Measurements from ENCODE around the gene TRPM4. TPM values are rescaled to one million over a fixed set of nuclear protein-coding genes. Genes with fewer than 3 reads are reported as not detected.

Gene TRPM4
- total and polyA plus RNA-seq, 2 experiments from 2014 or later, result 16.5 to 25.7 TPM

DNA sequence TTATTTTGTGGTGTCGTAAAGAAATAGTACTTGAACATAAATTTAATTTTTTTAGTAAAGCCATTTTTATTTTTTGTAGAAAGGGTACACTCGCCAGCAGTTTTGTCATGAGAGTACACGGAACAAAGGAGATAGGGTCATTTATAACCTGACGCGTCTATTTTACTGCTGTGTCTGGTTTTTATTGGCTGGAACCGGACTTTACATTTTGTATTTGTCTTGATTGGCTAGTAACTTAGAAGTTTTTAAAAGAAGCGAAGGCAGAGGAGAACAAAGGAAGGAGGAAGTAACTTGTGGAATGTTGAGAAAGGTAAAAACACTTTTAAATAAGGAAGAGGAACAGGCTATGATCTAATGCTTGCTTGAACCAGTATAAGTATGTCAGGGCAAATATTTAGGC lies 43.5 kb downstream of the TRPM4 start (continued):
- TF ChIP-seq, protein P1, sequence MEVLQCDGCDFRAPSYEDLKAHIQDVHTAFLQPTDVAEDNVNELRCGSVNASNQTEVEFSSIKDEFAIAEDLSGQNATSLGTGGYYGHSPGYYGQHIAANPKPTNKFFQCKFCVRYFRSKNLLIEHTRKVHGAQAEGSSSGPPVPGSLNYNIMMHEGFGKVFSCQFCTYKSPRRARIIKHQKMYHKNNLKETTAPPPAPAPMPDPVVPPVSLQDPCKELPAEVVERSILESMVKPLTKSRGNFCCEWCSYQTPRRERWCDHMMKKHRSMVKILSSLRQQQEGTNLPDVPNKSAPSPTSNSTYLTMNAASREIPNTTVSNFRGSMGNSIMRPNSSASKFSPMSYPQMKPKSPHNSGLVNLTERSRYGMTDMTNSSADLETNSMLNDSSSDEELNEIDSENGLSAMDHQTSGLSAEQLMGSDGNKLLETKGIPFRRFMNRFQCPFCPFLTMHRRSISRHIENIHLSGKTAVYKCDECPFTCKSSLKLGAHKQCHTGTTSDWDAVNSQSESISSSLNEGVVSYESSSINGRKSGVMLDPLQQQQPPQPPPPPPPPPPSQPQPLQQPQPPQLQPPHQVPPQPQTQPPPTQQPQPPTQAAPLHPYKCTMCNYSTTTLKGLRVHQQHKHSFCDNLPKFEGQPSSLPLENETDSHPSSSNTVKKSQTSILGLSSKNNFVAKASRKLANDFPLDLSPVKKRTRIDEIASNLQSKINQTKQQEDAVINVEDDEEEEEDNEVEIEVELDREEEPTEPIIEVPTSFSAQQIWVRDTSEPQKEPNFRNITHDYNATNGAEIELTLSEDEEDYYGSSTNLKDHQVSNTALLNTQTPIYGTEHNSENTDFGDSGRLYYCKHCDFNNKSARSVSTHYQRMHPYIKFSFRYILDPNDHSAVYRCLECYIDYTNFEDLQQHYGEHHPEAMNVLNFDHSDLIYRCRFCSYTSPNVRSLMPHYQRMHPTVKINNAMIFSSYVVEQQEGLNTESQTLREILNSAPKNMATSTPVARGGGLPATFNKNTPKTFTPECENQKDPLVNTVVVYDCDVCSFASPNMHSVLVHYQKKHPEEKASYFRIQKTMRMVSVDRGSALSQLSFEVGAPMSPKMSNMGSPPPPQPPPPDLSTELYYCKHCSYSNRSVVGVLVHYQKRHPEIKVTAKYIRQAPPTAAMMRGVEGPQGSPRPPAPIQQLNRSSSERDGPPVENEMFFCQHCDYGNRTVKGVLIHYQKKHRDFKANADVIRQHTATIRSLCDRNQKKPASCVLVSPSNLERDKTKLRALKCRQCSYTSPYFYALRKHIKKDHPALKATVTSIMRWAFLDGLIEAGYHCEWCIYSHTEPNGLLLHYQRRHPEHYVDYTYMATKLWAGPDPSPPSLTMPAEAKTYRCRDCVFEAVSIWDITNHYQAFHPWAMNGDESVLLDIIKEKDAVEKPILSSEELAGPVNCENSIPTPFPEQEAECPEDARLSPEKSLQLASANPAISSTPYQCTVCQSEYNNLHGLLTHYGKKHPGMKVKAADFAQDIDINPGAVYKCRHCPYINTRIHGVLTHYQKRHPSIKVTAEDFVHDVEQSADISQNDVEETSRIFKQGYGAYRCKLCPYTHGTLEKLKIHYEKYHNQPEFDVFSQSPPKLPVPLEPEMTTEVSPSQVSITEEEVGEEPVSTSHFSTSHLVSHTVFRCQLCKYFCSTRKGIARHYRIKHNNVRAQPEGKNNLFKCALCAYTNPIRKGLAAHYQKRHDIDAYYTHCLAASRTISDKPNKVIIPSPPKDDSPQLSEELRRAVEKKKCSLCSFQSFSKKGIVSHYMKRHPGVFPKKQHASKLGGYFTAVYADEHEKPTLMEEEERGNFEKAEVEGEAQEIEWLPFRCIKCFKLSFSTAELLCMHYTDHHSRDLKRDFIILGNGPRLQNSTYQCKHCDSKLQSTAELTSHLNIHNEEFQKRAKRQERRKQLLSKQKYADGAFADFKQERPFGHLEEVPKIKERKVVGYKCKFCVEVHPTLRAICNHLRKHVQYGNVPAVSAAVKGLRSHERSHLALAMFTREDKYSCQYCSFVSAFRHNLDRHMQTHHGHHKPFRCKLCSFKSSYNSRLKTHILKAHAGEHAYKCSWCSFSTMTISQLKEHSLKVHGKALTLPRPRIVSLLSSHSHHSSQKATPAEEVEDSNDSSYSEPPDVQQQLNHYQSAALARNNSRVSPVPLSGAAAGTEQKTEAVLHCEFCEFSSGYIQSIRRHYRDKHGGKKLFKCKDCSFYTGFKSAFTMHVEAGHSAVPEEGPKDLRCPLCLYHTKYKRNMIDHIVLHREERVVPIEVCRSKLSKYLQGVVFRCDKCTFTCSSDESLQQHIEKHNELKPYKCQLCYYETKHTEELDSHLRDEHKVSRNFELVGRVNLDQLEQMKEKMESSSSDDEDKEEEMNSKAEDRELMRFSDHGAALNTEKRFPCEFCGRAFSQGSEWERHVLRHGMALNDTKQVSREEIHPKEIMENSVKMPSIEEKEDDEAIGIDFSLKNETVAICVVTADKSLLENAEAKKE (CRISPR knock-in tag; IDR thresholded peaks at IDR 0.05), result no peak

DNA sequence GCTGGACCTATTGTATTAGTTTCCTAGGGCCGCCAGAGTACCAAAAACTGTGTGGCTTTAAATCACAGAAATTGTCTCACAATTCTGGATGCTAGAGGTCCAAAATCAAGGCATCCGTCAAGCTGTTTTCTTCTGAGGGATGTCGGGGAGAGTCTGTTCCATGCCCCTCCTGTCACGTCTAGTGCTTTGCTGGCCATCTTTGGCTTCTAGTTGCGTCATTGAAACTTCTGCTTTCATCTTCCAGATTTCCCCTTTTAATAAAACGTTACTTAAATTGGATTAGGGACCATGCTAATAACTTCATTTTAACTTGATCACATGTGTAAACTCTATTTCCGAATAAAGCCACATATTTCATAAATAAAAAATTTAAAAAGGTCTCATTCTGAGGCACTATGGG lies 47.5 kb downstream of the TRPM4 start:
- peaks cover 18% of the 10 kb centered on the region for H3K9me3 Mint-ChIP-seq
- no peaks in the 10 kb centered on the region for H3K4me1 ChIP-seq (ENCODE audit: insufficient read depth)
- H3K27me3 Mint-ChIP-seq (ENCODE audit: insufficient read depth, low read depth, poor library complexity), result peaks cover 8% of the 10 kb centered on the region
- no peak overlapping the region for H3K27ac Mint-ChIP-seq
- no peak overlapping the region for H3K4me3 ChIP-seq
- H3K27ac ChIP-seq (ENCODE audit: low read depth), result no peak overlapping the region
- no peaks in the 10 kb centered on the region for H3K36me3 ChIP-seq (ENCODE audit: insufficient read depth)
- no peaks in the 10 kb centered on the region for H3K9me2 ChIP-seq (ENCODE audit: insufficient read depth)
- H3K4me1 Mint-ChIP-seq, result no peaks in the 10 kb centered on the region; the same call in 2 of the 3 replicates
- no peak overlapping the region for H3K4me2 ChIP-seq
- no peaks in the 10 kb centered on the region for H3F3A ChIP-seq (replicated peaks; ENCODE audit: low read depth)
- H3K79me2 ChIP-seq (replicated peaks; ENCODE audit: insufficient read depth), result no peaks in the 10 kb centered on the region
- no peaks in the 10 kb centered on the region for H3K27me3 ChIP-seq (ENCODE audit: insufficient read depth)
- H3K36me3 Mint-ChIP-seq (ENCODE audit: low read depth), result peaks cover 29% of the 10 kb centered on the region
- H2AFZ ChIP-seq, result no peak overlapping the region
- DNase-seq (ENCODE audit: low spot score) (no peak), ATAC-seq (no peak)
- H3K4me3 Mint-ChIP-seq, result no peak overlapping the region
- H4K20me1 ChIP-seq (replicated peaks; ENCODE audit: insufficient read depth), result no peaks in the 10 kb centered on the region
- TF ChIP-seq NANOG (IDR thresholded peaks at IDR 0.05; ENCODE audit: borderline replicate concordance) (no peak), STAT1 (IDR thresholded peaks at IDR 0.05; ENCODE audit: unreplicated experiment) (no peak), ZNF331 (CRISPR knock-in tag; IDR thresholded peaks at IDR 0.05; ENCODE audit: low read depth) (no peak), CREB1 (CRISPR knock-in tag; IDR thresholded peaks at IDR 0.05; ENCODE audit: low read depth) (no peak), ZNF114 (CRISPR knock-in tag; IDR thresholded peaks at IDR 0.05) (no peak), EZH2 (IDR thresholded peaks at IDR 0.05; ENCODE audit: low read depth, unreplicated experiment) (no peak), JUNB (IDR thresholded peaks at IDR 0.05; ENCODE audit: unreplicated experiment) (no peak)
- TF ChIP-seq, protein P2, sequence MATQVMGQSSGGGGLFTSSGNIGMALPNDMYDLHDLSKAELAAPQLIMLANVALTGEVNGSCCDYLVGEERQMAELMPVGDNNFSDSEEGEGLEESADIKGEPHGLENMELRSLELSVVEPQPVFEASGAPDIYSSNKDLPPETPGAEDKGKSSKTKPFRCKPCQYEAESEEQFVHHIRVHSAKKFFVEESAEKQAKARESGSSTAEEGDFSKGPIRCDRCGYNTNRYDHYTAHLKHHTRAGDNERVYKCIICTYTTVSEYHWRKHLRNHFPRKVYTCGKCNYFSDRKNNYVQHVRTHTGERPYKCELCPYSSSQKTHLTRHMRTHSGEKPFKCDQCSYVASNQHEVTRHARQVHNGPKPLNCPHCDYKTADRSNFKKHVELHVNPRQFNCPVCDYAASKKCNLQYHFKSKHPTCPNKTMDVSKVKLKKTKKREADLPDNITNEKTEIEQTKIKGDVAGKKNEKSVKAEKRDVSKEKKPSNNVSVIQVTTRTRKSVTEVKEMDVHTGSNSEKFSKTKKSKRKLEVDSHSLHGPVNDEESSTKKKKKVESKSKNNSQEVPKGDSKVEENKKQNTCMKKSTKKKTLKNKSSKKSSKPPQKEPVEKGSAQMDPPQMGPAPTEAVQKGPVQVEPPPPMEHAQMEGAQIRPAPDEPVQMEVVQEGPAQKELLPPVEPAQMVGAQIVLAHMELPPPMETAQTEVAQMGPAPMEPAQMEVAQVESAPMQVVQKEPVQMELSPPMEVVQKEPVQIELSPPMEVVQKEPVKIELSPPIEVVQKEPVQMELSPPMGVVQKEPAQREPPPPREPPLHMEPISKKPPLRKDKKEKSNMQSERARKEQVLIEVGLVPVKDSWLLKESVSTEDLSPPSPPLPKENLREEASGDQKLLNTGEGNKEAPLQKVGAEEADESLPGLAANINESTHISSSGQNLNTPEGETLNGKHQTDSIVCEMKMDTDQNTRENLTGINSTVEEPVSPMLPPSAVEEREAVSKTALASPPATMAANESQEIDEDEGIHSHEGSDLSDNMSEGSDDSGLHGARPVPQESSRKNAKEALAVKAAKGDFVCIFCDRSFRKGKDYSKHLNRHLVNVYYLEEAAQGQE (IDR thresholded peaks at IDR 0.05; ENCODE audit: unreplicated experiment), result no peak
- TF ChIP-seq, protein P3, sequence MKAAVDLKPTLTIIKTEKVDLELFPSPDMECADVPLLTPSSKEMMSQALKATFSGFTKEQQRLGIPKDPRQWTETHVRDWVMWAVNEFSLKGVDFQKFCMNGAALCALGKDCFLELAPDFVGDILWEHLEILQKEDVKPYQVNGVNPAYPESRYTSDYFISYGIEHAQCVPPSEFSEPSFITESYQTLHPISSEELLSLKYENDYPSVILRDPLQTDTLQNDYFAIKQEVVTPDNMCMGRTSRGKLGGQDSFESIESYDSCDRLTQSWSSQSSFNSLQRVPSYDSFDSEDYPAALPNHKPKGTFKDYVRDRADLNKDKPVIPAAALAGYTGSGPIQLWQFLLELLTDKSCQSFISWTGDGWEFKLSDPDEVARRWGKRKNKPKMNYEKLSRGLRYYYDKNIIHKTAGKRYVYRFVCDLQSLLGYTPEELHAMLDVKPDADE (IDR thresholded peaks at IDR 0.05), result no peak
